Testis (tissue), 2 donors: ENCODE measurements around the gene NHEJ1.

ENCODE experiments used
- POLR2A ChIP-seq: fragments of 450-650 bp; IDR thresholded peaks from one replicate; pipeline ENCODE4 v1.6.1; 2017; ENCODE audit warnings: antibody characterized with exemption, mild to moderate bottlenecking, moderate library complexity
- TF ChIP-seq, protein P1 (sequence below), 3 experiments: fragments of 450-650 bp in 2 of 3; fragments of 200-600 bp in 1 of 3; sonication (generic) in 1 of 3; IDR thresholded peaks; one replicate each; pipeline ENCODE4 v1.5.1; 2016 to 2019; ENCODE audit warnings: antibody characterized with exemption in 3 of 3, mild to moderate bottlenecking in 2 of 3, moderate library complexity in 1 of 3

- no peak for TF ChIP-seq POLR2A
- TF ChIP-seq, protein P1, sequence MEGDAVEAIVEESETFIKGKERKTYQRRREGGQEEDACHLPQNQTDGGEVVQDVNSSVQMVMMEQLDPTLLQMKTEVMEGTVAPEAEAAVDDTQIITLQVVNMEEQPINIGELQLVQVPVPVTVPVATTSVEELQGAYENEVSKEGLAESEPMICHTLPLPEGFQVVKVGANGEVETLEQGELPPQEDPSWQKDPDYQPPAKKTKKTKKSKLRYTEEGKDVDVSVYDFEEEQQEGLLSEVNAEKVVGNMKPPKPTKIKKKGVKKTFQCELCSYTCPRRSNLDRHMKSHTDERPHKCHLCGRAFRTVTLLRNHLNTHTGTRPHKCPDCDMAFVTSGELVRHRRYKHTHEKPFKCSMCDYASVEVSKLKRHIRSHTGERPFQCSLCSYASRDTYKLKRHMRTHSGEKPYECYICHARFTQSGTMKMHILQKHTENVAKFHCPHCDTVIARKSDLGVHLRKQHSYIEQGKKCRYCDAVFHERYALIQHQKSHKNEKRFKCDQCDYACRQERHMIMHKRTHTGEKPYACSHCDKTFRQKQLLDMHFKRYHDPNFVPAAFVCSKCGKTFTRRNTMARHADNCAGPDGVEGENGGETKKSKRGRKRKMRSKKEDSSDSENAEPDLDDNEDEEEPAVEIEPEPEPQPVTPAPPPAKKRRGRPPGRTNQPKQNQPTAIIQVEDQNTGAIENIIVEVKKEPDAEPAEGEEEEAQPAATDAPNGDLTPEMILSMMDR (IDR thresholded peaks at IDR 0.05) = no peak
Observed at GRCh38 chr2:219059375-219059724, 101.3 kb downstream of the NHEJ1 start.
